Measurements from ENCODE around the gene KCNJ3.

GRCh38 chr2:154697418-154698252, 860 bp upstream of the KCNJ3 start:
- TF ChIP-seq, protein P1, sequence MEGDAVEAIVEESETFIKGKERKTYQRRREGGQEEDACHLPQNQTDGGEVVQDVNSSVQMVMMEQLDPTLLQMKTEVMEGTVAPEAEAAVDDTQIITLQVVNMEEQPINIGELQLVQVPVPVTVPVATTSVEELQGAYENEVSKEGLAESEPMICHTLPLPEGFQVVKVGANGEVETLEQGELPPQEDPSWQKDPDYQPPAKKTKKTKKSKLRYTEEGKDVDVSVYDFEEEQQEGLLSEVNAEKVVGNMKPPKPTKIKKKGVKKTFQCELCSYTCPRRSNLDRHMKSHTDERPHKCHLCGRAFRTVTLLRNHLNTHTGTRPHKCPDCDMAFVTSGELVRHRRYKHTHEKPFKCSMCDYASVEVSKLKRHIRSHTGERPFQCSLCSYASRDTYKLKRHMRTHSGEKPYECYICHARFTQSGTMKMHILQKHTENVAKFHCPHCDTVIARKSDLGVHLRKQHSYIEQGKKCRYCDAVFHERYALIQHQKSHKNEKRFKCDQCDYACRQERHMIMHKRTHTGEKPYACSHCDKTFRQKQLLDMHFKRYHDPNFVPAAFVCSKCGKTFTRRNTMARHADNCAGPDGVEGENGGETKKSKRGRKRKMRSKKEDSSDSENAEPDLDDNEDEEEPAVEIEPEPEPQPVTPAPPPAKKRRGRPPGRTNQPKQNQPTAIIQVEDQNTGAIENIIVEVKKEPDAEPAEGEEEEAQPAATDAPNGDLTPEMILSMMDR (IDR thresholded peaks at IDR 0.05) = no peak
- no peak for TF ChIP-seq POLR2A (IDR thresholded peaks at IDR 0.05)
